Neutrophil (primary cell): ENCODE results near the gene TMEM145.

ENCODE experiments used
- H3K27ac ChIP-seq: fragments of 200-600 bp; sonication (generic); 2 replicates; pipeline ENCODE4 v1.5.1; 2016; ENCODE audit warnings: mild to moderate bottlenecking, moderate library complexity
- H3K27me3 ChIP-seq: fragments of 200-600 bp; sonication (generic); 2 replicates; pipeline ENCODE4 v1.6.0; 2016; ENCODE audit warnings: mild to moderate bottlenecking
- H3K36me3 ChIP-seq: fragments of 200-600 bp; sonication (generic); 2 replicates; pipeline ENCODE4 v1.5.1; 2017
- H3K4me1 ChIP-seq, 2 experiments: fragments of 200-600 bp in 1 of 2; sonication (generic) in 1 of 2; 1 replicate in 1 of 2; 2 replicates in 1 of 2; pipeline versions ENCODE4 v1.5.1 to v1.6.1; 2013 to 2016; ENCODE audit warnings: low read depth in 1 of 2, low read length in 1 of 2, mild to moderate bottlenecking in 1 of 2, moderate library complexity in 1 of 2; ENCODE audit not compliant: control insufficient read depth in 1 of 2, insufficient read depth in 1 of 2
- H3K4me3 ChIP-seq, 2 experiments: fragments of 200-600 bp in 1 of 2; sonication (generic) in 1 of 2; 1 replicate in 1 of 2; 2 replicates in 1 of 2; pipeline ENCODE4 v1.5.1; 2013 to 2016; ENCODE audit warnings: low read depth in 1 of 2, low read length in 1 of 2, mild to moderate bottlenecking in 1 of 2, moderate library complexity in 1 of 2
- H3K9me3 ChIP-seq: fragments of 200-600 bp; sonication (generic); 2 replicates; pipeline ENCODE4 v1.5.1; 2016
- CTCF ChIP-seq: fragments of 200-600 bp; sonication (generic); IDR thresholded peaks from 2 replicates; pipeline ENCODE4 v1.5.1; 2016; ENCODE audit warnings: antibody characterized with exemption

The TMEM145 gene

DNA sequence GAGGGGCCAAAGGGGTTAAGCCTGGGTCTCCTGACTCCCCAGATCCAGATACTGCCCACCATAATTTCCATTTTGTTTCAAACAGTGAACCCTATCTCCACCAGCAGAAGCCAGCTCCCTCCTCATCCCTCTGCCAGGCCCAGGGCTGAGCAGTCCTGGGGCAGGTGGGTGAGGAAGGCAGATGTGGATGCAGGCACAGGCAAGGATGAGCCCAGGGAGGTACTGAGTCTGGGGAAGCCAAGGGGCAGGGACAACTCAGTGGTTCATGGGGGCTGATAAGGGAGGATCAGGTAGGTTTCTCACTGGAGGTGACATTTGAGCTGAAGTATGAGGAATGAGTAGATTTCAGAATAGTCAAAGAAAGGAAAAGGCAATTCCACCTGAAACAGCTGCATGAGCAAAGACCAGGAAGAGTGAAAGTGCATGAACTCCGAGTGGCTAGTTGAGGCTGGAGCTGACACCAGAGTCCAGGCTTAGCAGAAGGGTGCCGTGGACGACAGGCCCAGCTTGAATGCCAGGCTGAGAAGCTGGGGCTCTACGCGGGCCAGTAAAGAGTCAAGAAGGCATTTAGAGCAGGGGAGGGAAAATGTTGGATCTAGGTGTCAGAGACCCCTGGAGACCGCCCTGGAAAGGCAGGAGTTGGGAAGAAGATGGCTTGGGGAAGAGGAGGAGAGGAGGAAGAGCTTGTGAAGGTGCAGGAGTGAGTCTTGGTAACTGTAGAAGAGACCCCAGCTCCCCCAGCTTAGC is 33.8 kb upstream of the TMEM145 start:
- no peaks in the 10 kb centered on the region for H3K9me3 ChIP-seq
- H3K4me3 ChIP-seq: peak overlapping the region; percentile 76 to 82
- H3K36me3 ChIP-seq: peaks cover 22% of the 10 kb centered on the region
- H3K27ac ChIP-seq: peak overlapping the region; percentile 42
- TF ChIP-seq CTCF: no peak
- H3K4me1 ChIP-seq: peaks cover 47 to 52% of the 10 kb centered on the region in 2 experiments
- H3K27me3 ChIP-seq: peaks cover 27% of the 10 kb centered on the region

GRCh38 chr19:42279902-42280814 is 33.0 kb upstream of the TMEM145 start:
- peak; percentile 88 for TF ChIP-seq CTCF
- Histone ChIP-seq H3K27me3 (peaks cover 27% of the 10 kb centered on the region), H3K9me3 (no peaks in the 10 kb centered on the region), H3K27ac (peak overlapping the region; percentile 42), H3K36me3 (peaks cover 13% of the 10 kb centered on the region), H3K4me1 (peaks cover 52 to 59% of the 10 kb centered on the region in 2 experiments), H3K4me3 (peak overlapping the region; percentile 76 to 82)

DNA sequence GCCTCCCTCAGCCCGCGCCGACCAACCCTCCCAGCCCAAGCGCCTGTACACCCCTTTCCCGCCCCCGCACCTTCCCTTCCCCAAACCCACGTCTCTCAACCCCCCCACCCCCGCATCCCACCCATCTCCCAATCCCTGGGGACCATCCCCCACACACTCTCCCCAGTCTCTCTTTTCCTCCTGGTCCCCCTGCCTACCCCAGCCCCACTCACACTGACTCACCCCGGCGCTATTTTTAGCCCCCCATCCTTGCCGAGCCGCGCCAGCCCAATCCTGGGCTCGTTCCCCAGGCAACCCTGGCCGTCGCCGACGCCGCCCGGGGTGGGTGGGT is 32.3 kb upstream of the TMEM145 start:
- no peak for TF ChIP-seq CTCF
- peak overlapping the region; percentile 42 for H3K27ac ChIP-seq
- peaks cover 58 to 65% of the 10 kb centered on the region in 2 experiments for H3K4me1 ChIP-seq
- peaks cover 11% of the 10 kb centered on the region for H3K36me3 ChIP-seq
- no peaks in the 10 kb centered on the region for H3K9me3 ChIP-seq
- H3K4me3 ChIP-seq: peak overlapping the region; percentile 76 to 82
- H3K27me3 ChIP-seq: peaks cover 27% of the 10 kb centered on the region

GRCh38 chr19:42281146-42281826 is 31.8 kb upstream of the TMEM145 start:
- H3K4me3 ChIP-seq: peak overlapping the region; percentile 12 to 76
- peaks cover 27% of the 10 kb centered on the region for H3K27me3 ChIP-seq
- peaks cover 8% of the 10 kb centered on the region for H3K36me3 ChIP-seq
- H3K27ac ChIP-seq: peak overlapping the region; percentile 12
- TF ChIP-seq CTCF: no peak
- peaks cover 63 to 66% of the 10 kb centered on the region in 2 experiments for H3K4me1 ChIP-seq
- no peaks in the 10 kb centered on the region for H3K9me3 ChIP-seq
